ENCODE results near the gene SLC30A7.

GRCh38 chr1:100924212-100924611 is 28.3 kb downstream of the SLC30A7 start:
- TF ChIP-seq CTCF (IDR thresholded peaks at IDR 0.05) (no peak), EZH2 (IDR thresholded peaks at IDR 0.05) (no peak)
